Neuronal stem cell (in vitro differentiated cells): Measurements from ENCODE around the gene NAT10.

Source experiments
- DNase-seq: peaks from one replicate; pipeline ENCODE4 v3.0.0-alpha.2; 2013; ENCODE audit warnings: low spot score
- H2AFZ ChIP-seq: one replicate; pipeline ENCODE4 v1.6.1; 2013; ENCODE audit warnings: mild to moderate bottlenecking, low read length, inconsistent platforms
- H2AK5ac ChIP-seq: 2 replicates; pipeline ENCODE4 v1.6.1; 2013; ENCODE audit warnings: low read depth, mild to moderate bottlenecking, inconsistent platforms, low read length, moderate library complexity, mixed read lengths
- H2BK120ac ChIP-seq: 2 replicates; pipeline ENCODE4 v1.6.1; 2013; ENCODE audit warnings: low read depth, mild to moderate bottlenecking, inconsistent platforms, low read length, moderate library complexity, mixed read lengths
- H2BK12ac ChIP-seq: one replicate; pipeline ENCODE4 v1.6.1; 2013; ENCODE audit warnings: low read length, inconsistent platforms
- H2BK15ac ChIP-seq: 2 replicates; pipeline ENCODE4 v1.6.1; 2013; ENCODE audit warnings: mild to moderate bottlenecking, low read length, inconsistent platforms, mixed read lengths
- H2BK5ac ChIP-seq: one replicate; pipeline ENCODE4 v1.6.1; 2013; ENCODE audit warnings: inconsistent platforms, mild to moderate bottlenecking, low read length, moderate library complexity
- H3K14ac ChIP-seq: one replicate; pipeline ENCODE4 v1.6.1; 2013; ENCODE audit warnings: low read length, inconsistent platforms
- H3K18ac ChIP-seq: 2 replicates; pipeline ENCODE4 v1.6.1; 2013; ENCODE audit warnings: low read length, inconsistent platforms
- H3K23ac ChIP-seq: 2 replicates; pipeline ENCODE4 v1.6.1; 2013; ENCODE audit warnings: low read depth, mild to moderate bottlenecking, mixed read lengths, low read length, inconsistent platforms; ENCODE audit not compliant: poor library complexity
- H3K27ac ChIP-seq: replicated peaks from 3 replicates; pipeline ENCODE4 v1.5.1; 2013; ENCODE audit warnings: low read length, inconsistent platforms
- H3K27me3 ChIP-seq, 3 experiments: 2 replicates each; pipeline ENCODE4 v1.6.1; 2013; ENCODE audit warnings: low read length in 3 of 3, mild to moderate bottlenecking in 2 of 3, inconsistent platforms in 1 of 3, low read depth in 1 of 3, mixed read lengths in 1 of 3, moderate library complexity in 1 of 3; ENCODE audit not compliant: control insufficient read depth in 3 of 3, insufficient read depth in 3 of 3
- H3K36me3 ChIP-seq, 2 donors: replicated peaks in 1 of 2; 2 replicates each; pipeline ENCODE4 v1.6.1; 2013; ENCODE audit warnings: low read length in 2 of 2; ENCODE audit not compliant: control insufficient read depth in 2 of 2, insufficient read depth in 2 of 2
- H3K4ac ChIP-seq: 2 replicates; pipeline ENCODE4 v1.6.1; 2013; ENCODE audit warnings: inconsistent platforms, mild to moderate bottlenecking, low read length, moderate library complexity
- H3K4me1 ChIP-seq, 2 donors: 1 replicate in 1 of 2; 2 replicates in 1 of 2; pipeline ENCODE4 v1.6.1; 2013; ENCODE audit warnings: low read length in 2 of 2, low read depth in 1 of 2; ENCODE audit not compliant: control insufficient read depth in 2 of 2, insufficient read depth in 1 of 2
- H3K4me2 ChIP-seq: one replicate; pipeline ENCODE4 v1.6.1; 2013; ENCODE audit warnings: mild to moderate bottlenecking, low read length, inconsistent platforms; ENCODE audit not compliant: insufficient read depth, poor library complexity, severe bottlenecking
- H3K4me3 ChIP-seq, 2 donors: 2 replicates each; pipeline ENCODE4 v1.5.1; 2013; ENCODE audit warnings: low read length in 2 of 2, mild to moderate bottlenecking in 2 of 2, inconsistent platforms in 1 of 2, moderate library complexity in 1 of 2
- H3K79me1 ChIP-seq: one replicate; pipeline ENCODE4 v1.6.1; 2013; ENCODE audit warnings: low read depth, mild to moderate bottlenecking, inconsistent platforms, low read length, moderate library complexity
- H3K9ac ChIP-seq: one replicate; pipeline ENCODE4 v1.6.1; 2013; ENCODE audit warnings: mild to moderate bottlenecking, low read depth, low read length, inconsistent platforms; ENCODE audit not compliant: poor library complexity
- H3K9me3 ChIP-seq, 2 donors: replicated peaks in 1 of 2; 2 replicates each; pipeline versions ENCODE3 to v1.6.1; 2013; ENCODE audit warnings: low read length in 2 of 2, mild to moderate bottlenecking in 2 of 2, inconsistent platforms in 1 of 2, low read depth in 1 of 2, mixed read lengths in 1 of 2, moderate library complexity in 1 of 2; ENCODE audit not compliant: control insufficient read depth in 2 of 2, insufficient read depth in 1 of 2
- H4K8ac ChIP-seq: one replicate; pipeline ENCODE4 v1.6.1; 2013; ENCODE audit warnings: low read depth, mild to moderate bottlenecking, inconsistent platforms, low read length, moderate library complexity
- H4K91ac ChIP-seq: one replicate; pipeline ENCODE4 v1.6.1; 2013; ENCODE audit warnings: low read length, low read depth, mild to moderate bottlenecking, inconsistent platforms; ENCODE audit not compliant: poor library complexity
- WGBS, 2 donors: extraction: QIAGEN DNeasy Blood & Tissue Kit; methylation state at CpG; one replicate each; pipeline ENCODE4 v1.1.7; 2013; ENCODE audit warnings: missing lambda C conversion rate in 2 of 2, mixed read lengths in 1 of 2; ENCODE audit not compliant: insufficient read length in 2 of 2, insufficient replicate concordance in 1 of 2; ENCODE audit errors: extremely low coverage in 2 of 2; 5-methylcytosine and 5-hydroxymethylcytosine counted together

Gene NAT10

DNA sequence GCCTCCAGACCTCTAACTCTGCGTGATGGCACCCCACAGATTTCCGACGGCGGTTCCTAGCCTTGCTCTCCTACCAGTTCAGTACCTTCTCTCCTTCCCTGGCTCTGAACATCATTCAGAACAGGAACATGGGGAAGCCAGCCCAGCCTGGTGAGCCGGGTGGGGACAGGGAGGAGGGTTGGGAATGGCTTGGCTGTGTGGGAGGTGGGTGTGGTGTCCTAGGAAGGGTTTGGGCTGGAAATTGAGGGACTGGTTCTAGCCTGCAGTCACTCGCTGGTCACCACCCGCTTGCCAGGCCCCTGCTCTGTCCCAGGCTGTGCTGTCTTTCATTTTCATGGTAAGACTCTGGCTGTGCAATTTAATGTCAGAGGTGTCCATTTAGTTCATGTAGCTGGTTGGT lies 33.9 kb downstream of the NAT10 start:
- no peak overlapping the region for H4K91ac ChIP-seq
- no peaks in the 10 kb centered on the region for H3K79me1 ChIP-seq
- no peak overlapping the region for H2BK15ac ChIP-seq
- H3K36me3 ChIP-seq = peaks cover 44 to 97% of the 10 kb centered on the region in 2 donors
- H4K8ac ChIP-seq = no peak overlapping the region
- WGBS, 2 donors = no CpG with 5 or more reads among the region's 7 CpGs
- H3K27me3 ChIP-seq = no peaks in the 10 kb centered on the region
- H3K4me2 ChIP-seq = no peak overlapping the region
- no peak for DNase-seq
- no peak overlapping the region for H3K4me3 ChIP-seq
- no peak overlapping the region for H3K27ac ChIP-seq
- H3K9me3 ChIP-seq = no peaks in the 10 kb centered on the region
- H3K14ac ChIP-seq = no peak overlapping the region
- H3K9ac ChIP-seq = no peak overlapping the region
- no peak overlapping the region for H2BK120ac ChIP-seq
- H3K4me1 ChIP-seq = peaks cover 0 to 18% of the 10 kb centered on the region in 2 donors
- H2BK12ac ChIP-seq = no peak overlapping the region
- H3K18ac ChIP-seq = no peak overlapping the region
- H2AK5ac ChIP-seq = no peak overlapping the region
- no peak overlapping the region for H2BK5ac ChIP-seq
- H3K4ac ChIP-seq = no peak overlapping the region
- no peak overlapping the region for H2AFZ ChIP-seq
- no peak overlapping the region for H3K23ac ChIP-seq

GRCh38 chr11:34140149-34140548 lies 34.7 kb downstream of the NAT10 start:
- no peak overlapping the region for H2BK5ac ChIP-seq
- peaks cover 0 to 18% of the 10 kb centered on the region in 2 donors for H3K4me1 ChIP-seq
- no peak overlapping the region for H2AK5ac ChIP-seq
- no peak overlapping the region for H3K4me3 ChIP-seq
- no peak overlapping the region for H2BK120ac ChIP-seq
- no peaks in the 10 kb centered on the region for H3K9me3 ChIP-seq
- H2BK12ac ChIP-seq = no peak overlapping the region
- H3K27ac ChIP-seq = no peak overlapping the region
- H4K8ac ChIP-seq = no peak overlapping the region
- H3K27me3 ChIP-seq = no peaks in the 10 kb centered on the region
- H4K91ac ChIP-seq = no peak overlapping the region
- H3K14ac ChIP-seq = no peak overlapping the region
- no peak overlapping the region for H3K9ac ChIP-seq
- peaks cover 44 to 97% of the 10 kb centered on the region in 2 donors for H3K36me3 ChIP-seq
- H3K23ac ChIP-seq = peak overlapping the region; percentile 27
- DNase-seq = no peak
- no peak overlapping the region for H2BK15ac ChIP-seq
- no peak overlapping the region for H3K18ac ChIP-seq
- H3K4me2 ChIP-seq = no peak overlapping the region
- no peak overlapping the region for H2AFZ ChIP-seq
- no peak overlapping the region for H3K4ac ChIP-seq
- H3K79me1 ChIP-seq = no peaks in the 10 kb centered on the region
- no CpG with 5 or more reads among the region's 11 CpGs for WGBS, 2 donors

GRCh38 chr11:34143048-34143447 lies 37.6 kb downstream of the NAT10 start:
- Histone ChIP-seq H3K4ac (no peak overlapping the region), H3K79me1 (no peaks in the 10 kb centered on the region), H3K27me3 (no peaks in the 10 kb centered on the region), H3K18ac (no peak overlapping the region), H3K4me3 (no peak overlapping the region), H3K23ac (no peak overlapping the region), H3K9me3 (no peaks in the 10 kb centered on the region), H3K4me2 (no peak overlapping the region), H2BK5ac (no peak overlapping the region), H2BK15ac (no peak overlapping the region), H3K27ac (no peak overlapping the region), H4K91ac (no peak overlapping the region), H2AK5ac (no peak overlapping the region), H4K8ac (no peak overlapping the region), H3K36me3 (peaks cover 30 to 97% of the 10 kb centered on the region in 2 donors), H2BK12ac (no peak overlapping the region), H2BK120ac (no peak overlapping the region), H3K14ac (no peak overlapping the region), H3K4me1 (peaks cover 0 to 23% of the 10 kb centered on the region in 2 donors), H3K9ac (no peak overlapping the region), H2AFZ (no peak overlapping the region)
- no peak for DNase-seq
- WGBS, 2 donors = no CpG with 5 or more reads among the region's 2 CpGs

GRCh38 chr11:34145073-34145472 lies 39.6 kb downstream of the NAT10 start:
- Histone ChIP-seq H3K9ac (no peak overlapping the region), H4K8ac (no peak overlapping the region), H3K4me1 (peaks cover 0 to 40% of the 10 kb centered on the region in 2 donors), H3K4ac (no peak overlapping the region), H3K18ac (no peak overlapping the region), H3K14ac (no peak overlapping the region), H3K27me3 (no peaks in the 10 kb centered on the region), H2BK15ac (no peak overlapping the region), H3K4me2 (no peak overlapping the region), H2BK5ac (no peak overlapping the region), H3K4me3 (no peak overlapping the region), H2AFZ (no peak overlapping the region), H2BK120ac (no peak overlapping the region), H2BK12ac (no peak overlapping the region), H3K79me1 (no peaks in the 10 kb centered on the region), H3K36me3 (peaks cover 26 to 88% of the 10 kb centered on the region in 2 donors), H4K91ac (no peak overlapping the region), H2AK5ac (no peak overlapping the region), H3K27ac (no peak overlapping the region), H3K9me3 (no peaks in the 10 kb centered on the region), H3K23ac (no peak overlapping the region)
- no peak for DNase-seq
- WGBS, 2 donors = no CpG with 5 or more reads among the region's 5 CpGs
